Activated T-helper 2 cell treated with anti-CD3 and anti-CD28 coated beads, Interferon-gamma antibody, Interleukin-2, Interleukin-4, amounts not matched to agents 10 μg/mL and 5 μg/mL and 100 μg/mL, durations not matched to agents 14 hours and 24 hours and 36 hours (primary cell): ENCODE data around the gene CRMP1. TPM values are rescaled to one million over a fixed set of nuclear protein-coding genes. Genes with fewer than 3 reads are reported as not detected.

Experiments
- DNase-seq: peaks from one replicate; pipeline ENCODE4 v3.0.0; 2021; ENCODE audit warnings: low spot score
- H3K27ac Mint-ChIP-seq: one replicate; pipeline ENCODE4 v1.8.0; 2021; ENCODE audit warnings: mixed read lengths
- H3K27me3 Mint-ChIP-seq: one replicate; pipeline ENCODE4 v1.8.0; 2021; ENCODE audit warnings: low read depth, mixed read lengths
- H3K36me3 Mint-ChIP-seq: one replicate; pipeline ENCODE4 v1.8.0; 2021; ENCODE audit warnings: low read depth, mixed read lengths
- H3K4me1 Mint-ChIP-seq: one replicate; pipeline ENCODE4 v1.8.0; 2021; ENCODE audit warnings: low read depth, mixed read lengths
- H3K4me3 Mint-ChIP-seq: one replicate; pipeline ENCODE4 v1.8.0; 2021; ENCODE audit warnings: low read depth, mild to moderate bottlenecking, moderate library complexity, mixed read lengths
- H3K9me3 Mint-ChIP-seq: one replicate; pipeline ENCODE4 v1.8.0; 2021; ENCODE audit warnings: mixed read lengths
- intact Hi-C: fragments of 100-400 bp; cut with micrococcal nuclease; formaldehyde crosslinking; loops from one replicate; pipeline ENCODE4 v1.15.1; 2023
- total RNA-seq: library from RNA; stranded (reverse); gene quantifications from 2 replicates; pipeline ENCODE4 v1.2.3, GENCODE V29; 2022

Gene CRMP1
- total RNA-seq, 1 donor from 2014 or later, result 0.07 TPM

DNA sequence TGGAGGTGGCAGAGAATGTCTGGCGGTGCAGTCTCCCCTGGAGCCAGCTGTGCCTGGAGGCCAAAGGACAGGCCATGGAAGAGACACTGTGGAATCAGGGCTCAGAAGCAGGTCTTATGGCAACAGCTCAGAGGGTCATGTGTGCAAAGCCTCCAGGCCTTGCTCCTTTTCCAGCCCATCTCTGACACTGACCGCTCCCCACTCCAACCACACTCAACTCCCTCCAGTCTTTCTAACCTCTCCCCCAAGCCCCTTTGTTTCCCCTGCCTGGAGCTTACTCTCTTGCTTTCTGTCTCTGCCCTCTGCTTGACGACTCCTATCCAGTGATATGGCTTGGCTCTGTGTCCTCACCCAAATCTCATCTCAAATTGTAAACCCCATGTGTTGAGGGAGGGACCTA is 34.2 kb upstream of the CRMP1 start:
- Mint-ChIP-seq H3K36me3 (no peaks in the 10 kb centered on the region), H3K9me3 (no peaks in the 10 kb centered on the region), H3K27me3 (no peaks in the 10 kb centered on the region), H3K4me1 (no peaks in the 10 kb centered on the region), H3K4me3 (no peak overlapping the region), H3K27ac (no peak overlapping the region)
- no peak for DNase-seq
- intact Hi-C loops, result no loop called here

DNA sequence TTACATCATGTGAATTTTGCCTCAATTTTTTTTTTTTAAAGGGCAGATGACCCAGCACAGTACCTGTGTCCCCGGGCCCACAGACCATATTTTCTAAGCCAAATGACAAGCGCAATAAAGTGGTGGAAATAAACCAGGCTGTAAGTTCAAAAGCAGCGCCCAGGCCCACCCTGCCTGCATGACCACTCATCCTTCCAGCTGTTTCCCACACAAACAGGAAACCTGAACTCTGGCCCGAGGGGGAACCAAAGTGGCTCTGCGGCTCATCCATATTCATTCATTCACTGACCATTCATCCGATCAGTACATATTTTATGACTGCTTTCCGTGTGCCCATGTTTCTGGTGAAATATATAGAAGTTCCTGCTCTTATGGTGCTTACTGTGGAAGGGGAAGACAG is 33.7 kb upstream of the CRMP1 start:
- Mint-ChIP-seq H3K36me3 (no peaks in the 10 kb centered on the region), H3K27ac (no peak overlapping the region), H3K4me3 (no peak overlapping the region), H3K27me3 (no peaks in the 10 kb centered on the region), H3K4me1 (no peaks in the 10 kb centered on the region), H3K9me3 (no peaks in the 10 kb centered on the region)
- no peak for DNase-seq
- intact Hi-C loops, result no loop called here

DNA sequence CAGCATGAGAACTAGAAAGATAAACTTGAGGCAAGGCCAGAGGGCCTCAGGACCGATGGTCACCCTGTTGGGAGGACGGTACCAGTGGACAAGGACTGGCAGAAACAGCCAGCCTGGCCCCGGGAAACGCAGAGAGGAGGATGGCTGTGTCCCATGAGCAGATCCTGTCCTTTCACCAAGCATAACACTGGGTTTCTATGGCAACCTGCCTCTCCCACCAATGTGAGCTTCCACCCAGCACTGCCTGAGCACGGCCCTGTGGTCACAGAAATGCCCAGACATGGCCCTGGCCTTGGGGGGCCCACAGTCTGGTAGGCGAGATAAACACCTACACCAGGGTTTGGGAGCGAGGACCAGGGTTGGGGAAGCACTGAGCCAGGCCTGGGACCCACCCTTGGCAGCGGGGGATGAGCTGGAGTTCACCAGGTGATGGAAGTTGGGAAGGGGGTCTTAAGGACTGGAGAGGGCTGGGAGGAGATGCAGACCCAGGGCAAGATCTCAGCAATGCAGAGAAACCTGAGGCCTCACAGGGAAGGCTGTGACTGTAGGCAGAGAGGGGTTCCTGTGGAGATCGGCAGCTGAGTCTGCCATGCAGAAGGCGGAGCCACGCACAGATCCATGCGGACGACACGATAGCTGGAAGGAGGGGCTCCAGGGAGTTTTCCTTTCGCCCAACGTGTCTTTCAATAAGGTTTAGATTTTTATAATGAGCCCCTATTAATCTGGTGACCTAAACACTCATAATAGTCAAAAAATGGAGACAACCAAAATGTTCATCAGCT is 32.7 kb upstream of the CRMP1 start:
- Mint-ChIP-seq H3K27ac (no peak overlapping the region), H3K4me3 (no peak overlapping the region), H3K9me3 (no peaks in the 10 kb centered on the region), H3K4me1 (no peaks in the 10 kb centered on the region), H3K27me3 (no peaks in the 10 kb centered on the region), H3K36me3 (no peaks in the 10 kb centered on the region)
- intact Hi-C loops, result no loop called here
- DNase-seq, result no peak

DNA sequence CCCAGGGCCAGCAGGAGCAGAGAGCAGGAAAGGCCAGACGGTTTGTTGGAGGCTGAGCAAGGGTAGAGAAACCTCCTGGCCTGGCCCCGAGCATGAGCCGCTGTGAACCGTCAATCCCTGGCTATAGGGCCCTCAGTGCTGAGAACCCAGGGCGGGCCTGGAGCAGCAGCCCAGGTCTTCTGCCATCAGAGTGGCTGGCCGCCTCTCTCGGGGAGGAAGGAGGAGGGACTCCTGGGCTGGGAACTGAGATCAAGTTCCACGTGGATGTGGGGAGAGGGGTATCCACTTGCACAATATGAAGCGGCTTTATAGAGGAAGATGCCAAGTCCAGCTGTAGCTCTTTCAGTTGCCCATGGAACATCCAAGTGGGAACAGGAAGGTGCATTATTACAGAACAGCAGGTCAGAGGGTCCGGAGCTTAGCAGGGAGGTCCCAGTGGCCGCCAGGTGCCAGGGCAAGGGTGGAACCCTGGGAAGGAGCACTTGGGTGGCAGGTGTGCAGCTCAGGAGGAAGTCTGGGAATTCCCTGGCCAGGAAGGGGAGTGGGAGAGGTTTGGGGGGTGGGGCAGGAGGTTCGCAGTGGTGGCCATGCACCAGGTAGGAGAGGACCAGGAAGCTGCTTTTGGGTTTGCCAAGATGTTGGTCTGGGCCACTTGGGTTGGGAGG is 31.7 kb upstream of the CRMP1 start:
- no peaks in the 10 kb centered on the region for H3K4me1 Mint-ChIP-seq
- no peak overlapping the region for H3K4me3 Mint-ChIP-seq
- intact Hi-C loops, result no loop called here
- H3K9me3 Mint-ChIP-seq, result no peaks in the 10 kb centered on the region
- DNase-seq, result no peak
- H3K27ac Mint-ChIP-seq, result no peak overlapping the region
- H3K27me3 Mint-ChIP-seq, result no peaks in the 10 kb centered on the region
- no peaks in the 10 kb centered on the region for H3K36me3 Mint-ChIP-seq

DNA sequence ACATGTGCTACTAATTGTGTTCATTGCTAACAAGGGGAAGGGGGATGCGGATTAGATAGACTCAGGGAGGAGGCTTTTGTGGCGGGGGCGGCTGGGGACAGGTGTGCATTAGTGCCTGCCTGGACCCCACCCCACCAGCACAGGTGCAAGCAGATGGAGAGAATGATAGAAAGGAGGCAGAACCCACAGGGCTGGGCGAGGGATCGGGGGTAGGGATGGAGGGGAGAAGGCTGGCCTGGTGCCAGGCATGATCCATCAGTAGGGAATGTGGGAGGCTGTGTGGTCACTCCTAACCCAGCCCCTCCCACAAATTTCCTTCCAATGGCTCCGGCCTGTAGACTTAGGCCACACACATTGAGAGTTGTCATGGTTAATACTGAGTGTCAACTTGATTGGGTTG is 30.5 kb upstream of the CRMP1 start:
- DNase-seq, result no peak
- intact Hi-C loops, result no loop called here

DNA sequence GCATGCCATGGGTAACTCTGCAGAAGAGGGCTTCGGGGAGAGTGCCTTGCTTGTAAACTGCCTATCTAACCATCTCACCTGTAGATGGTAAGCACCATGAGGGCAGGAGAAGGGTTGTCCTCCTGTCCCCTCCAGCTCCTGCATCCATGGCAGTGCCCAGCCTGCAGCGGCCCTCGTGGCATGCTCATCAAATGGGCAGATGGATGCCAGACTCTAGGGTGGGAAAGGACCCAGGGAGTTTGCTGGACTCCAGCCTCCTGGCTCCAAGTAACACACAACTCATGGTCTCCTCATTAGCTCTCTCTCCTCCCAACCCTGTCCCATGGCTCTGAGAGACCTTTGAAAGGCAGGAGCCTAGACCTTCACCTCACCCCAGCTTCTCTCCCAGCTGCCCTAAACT is 29.7 kb upstream of the CRMP1 start:
- no peak overlapping the region for H3K4me3 Mint-ChIP-seq
- H3K4me1 Mint-ChIP-seq, result no peaks in the 10 kb centered on the region
- H3K27me3 Mint-ChIP-seq, result no peaks in the 10 kb centered on the region
- H3K27ac Mint-ChIP-seq, result no peak overlapping the region
- no peaks in the 10 kb centered on the region for H3K36me3 Mint-ChIP-seq
- H3K9me3 Mint-ChIP-seq, result no peaks in the 10 kb centered on the region
- intact Hi-C loops, result no loop called here
- DNase-seq, result no peak

More for the DNA sequence above, 30.5 kb upstream of the CRMP1 start:
- H3K4me1 Mint-ChIP-seq, result no peaks in the 10 kb centered on the region
- no peak overlapping the region for H3K27ac Mint-ChIP-seq
- H3K9me3 Mint-ChIP-seq, result no peaks in the 10 kb centered on the region
- H3K36me3 Mint-ChIP-seq, result no peaks in the 10 kb centered on the region
- no peaks in the 10 kb centered on the region for H3K27me3 Mint-ChIP-seq
- no peak overlapping the region for H3K4me3 Mint-ChIP-seq

DNA sequence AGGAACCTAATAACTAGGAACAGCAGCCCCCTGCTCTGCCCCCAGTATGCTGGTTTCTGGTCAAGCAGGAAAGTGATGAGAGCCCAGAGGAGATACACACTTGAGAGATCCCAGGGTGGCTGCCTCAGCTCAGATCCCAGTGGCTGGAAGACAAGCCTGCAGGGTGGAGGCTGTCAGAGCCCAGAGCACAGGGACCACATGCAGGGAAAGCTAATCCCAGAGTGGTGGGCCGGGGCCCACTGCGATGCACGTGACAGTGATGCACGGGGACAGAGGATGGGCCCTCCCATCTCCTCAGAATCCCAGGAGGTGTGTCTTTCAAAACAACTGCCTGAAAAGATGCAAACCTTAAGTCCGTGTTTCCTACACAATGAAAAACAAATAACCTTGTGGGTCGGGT is 29.1 kb upstream of the CRMP1 start:
- DNase-seq, result no peak
- no peak overlapping the region for H3K27ac Mint-ChIP-seq
- H3K9me3 Mint-ChIP-seq, result no peaks in the 10 kb centered on the region
- no peaks in the 10 kb centered on the region for H3K27me3 Mint-ChIP-seq
- no peaks in the 10 kb centered on the region for H3K4me1 Mint-ChIP-seq
- H3K4me3 Mint-ChIP-seq, result no peak overlapping the region
- intact Hi-C loops, result no loop called here
- no peaks in the 10 kb centered on the region for H3K36me3 Mint-ChIP-seq

DNA sequence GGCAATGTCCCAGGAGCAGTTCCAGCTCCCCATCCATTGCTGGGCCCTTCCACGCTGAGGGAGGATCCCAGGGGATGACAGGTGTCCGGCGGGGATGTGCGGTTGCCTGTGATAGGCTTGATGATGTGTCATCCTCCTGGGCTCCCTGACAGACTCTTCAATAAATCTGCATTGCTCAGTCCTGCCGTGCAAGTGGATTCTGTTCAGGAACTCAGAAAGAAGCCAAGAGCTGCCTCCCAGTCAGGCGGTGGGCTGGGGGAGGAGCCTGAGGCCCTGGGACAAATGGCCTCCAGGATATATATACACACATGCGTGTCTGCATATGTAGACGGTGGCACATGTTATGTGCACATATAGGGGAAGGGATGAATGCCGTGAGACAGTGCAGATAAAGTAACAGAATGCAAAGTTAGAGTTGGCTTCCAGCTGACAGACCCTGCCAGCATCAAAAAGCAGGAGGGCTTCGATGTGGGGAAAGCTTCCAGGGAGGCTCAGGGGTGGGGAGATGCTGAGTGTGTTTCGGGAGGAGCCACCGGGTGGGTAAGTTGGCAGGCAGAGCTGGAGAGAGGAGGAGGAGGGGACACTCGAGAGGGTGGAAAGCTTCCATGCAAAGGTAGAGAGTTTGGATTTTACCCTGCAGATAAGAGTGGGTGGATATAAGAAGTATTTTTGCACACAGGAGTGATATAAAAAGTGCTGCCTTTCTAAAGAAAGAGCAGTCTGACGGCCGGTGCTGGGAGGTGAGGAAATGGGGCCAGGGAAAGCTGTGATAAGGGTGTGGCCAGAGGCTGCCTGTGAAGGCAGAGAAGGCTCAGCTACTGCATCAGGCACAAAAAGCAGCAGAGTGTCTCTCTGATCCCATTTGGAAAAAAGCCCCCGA is 28.5 kb upstream of the CRMP1 start:
- no peaks in the 10 kb centered on the region for H3K9me3 Mint-ChIP-seq
- H3K27ac Mint-ChIP-seq, result no peak overlapping the region
- no peaks in the 10 kb centered on the region for H3K36me3 Mint-ChIP-seq
- no peak overlapping the region for H3K4me3 Mint-ChIP-seq
- no peak for DNase-seq
- no peaks in the 10 kb centered on the region for H3K27me3 Mint-ChIP-seq
- no peaks in the 10 kb centered on the region for H3K4me1 Mint-ChIP-seq
- intact Hi-C loops, result no loop called here

DNA sequence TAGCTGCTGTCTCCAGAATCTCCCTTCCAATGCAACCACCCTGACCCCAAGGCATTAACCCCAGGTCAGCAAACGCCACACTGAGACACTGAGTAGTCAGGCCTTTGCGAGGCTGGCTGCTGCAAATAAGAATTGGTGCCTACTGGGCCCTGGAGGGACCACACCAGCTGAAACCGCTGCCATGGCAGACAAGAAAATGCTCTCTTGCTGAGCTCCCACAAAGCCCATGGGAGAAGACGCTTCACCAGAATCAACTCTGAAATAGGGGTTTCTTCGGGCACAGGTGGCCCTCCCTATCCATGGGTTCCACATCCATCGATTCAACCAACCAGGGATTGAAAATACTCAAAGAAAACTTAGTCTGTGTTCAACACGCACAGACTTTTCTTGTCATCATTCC is 26.7 kb upstream of the CRMP1 start:
- H3K9me3 Mint-ChIP-seq, result no peaks in the 10 kb centered on the region
- no peak for DNase-seq
- intact Hi-C loops, result no loop called here
- H3K36me3 Mint-ChIP-seq, result no peaks in the 10 kb centered on the region
- H3K4me3 Mint-ChIP-seq, result no peak overlapping the region
- H3K27ac Mint-ChIP-seq, result no peak overlapping the region
- no peaks in the 10 kb centered on the region for H3K27me3 Mint-ChIP-seq
- H3K4me1 Mint-ChIP-seq, result no peaks in the 10 kb centered on the region

DNA sequence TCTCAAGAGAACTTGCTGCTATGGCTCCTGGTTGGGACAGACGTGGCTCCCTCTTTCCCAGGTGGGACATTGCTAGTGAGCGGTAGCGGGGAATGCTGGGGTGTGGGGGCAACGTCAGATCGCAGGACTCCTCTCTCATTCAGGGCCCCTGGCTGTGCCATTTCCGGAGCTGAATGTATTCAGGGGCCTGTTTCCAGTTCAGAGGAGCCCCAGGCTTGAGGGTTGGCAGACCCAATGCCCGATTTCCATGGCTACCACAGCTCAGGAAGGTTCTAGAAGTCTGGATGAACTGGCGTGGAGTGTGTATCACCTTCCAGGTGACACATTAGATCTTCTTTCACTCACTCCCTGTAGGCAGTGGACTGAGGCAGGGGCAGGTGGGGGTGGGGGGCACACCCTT is 26.2 kb upstream of the CRMP1 start:
- Mint-ChIP-seq H3K27ac (no peak overlapping the region), H3K27me3 (no peaks in the 10 kb centered on the region), H3K9me3 (no peaks in the 10 kb centered on the region), H3K4me1 (no peaks in the 10 kb centered on the region), H3K4me3 (no peak overlapping the region), H3K36me3 (no peaks in the 10 kb centered on the region)
- no peak for DNase-seq
- intact Hi-C loops, result no loop called here

DNA sequence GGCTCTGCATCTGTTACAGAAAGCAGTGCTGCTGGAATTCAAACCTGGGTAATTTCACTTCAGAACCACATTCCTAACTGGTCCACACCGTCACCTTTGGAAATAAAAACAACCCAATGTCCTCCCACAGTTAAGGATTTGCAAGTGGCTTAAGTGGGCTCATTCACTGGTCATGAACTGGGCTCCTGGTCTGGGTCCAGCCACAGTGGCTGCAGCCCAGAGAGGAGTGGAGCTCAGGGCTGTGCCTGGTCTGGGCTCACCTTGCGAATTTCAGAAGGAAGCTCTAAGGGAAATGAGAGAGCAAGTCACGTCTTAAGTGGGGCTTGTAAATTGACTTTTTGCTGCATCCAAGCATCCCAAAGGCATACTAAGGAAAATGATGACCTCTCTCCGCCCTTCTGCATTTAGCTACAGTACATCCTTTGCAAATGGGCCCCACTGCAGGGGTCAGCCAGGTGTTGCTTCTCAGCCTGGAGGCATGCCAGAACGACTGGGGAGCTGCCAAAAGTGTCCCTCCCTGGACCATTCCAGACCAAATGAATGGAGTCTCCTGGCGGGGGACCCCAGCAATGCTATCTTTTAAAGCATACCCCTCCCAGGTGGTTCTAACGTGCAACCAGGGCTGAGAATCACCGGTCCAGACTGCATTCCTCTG is 25.6 kb upstream of the CRMP1 start:
- Mint-ChIP-seq H3K4me3 (no peak overlapping the region), H3K27ac (no peak overlapping the region), H3K9me3 (no peaks in the 10 kb centered on the region), H3K36me3 (no peaks in the 10 kb centered on the region), H3K27me3 (no peaks in the 10 kb centered on the region), H3K4me1 (no peaks in the 10 kb centered on the region)
- intact Hi-C loops, result no loop called here
- no peak for DNase-seq

DNA sequence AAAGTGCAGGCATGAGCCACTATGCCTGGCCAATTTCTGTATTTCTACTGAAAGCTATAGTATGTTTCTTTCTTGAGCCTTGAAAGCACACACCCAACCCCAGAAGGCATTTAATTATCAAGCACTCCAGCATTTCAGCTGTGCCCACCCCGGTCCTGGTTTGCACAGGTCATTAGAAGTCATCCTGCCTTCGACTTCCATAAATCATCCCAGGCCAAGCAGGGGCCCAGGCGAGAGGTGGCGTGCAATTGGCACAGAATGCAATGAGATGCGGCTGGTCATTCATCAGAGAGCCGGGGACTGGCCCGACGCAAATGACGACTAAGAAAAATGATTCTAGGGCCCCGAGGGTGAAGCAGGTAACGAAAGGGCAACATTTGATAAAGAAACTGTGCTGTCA is 24.8 kb upstream of the CRMP1 start:
- H3K4me1 Mint-ChIP-seq, result no peaks in the 10 kb centered on the region
- intact Hi-C loops, result no loop called here
- no peak overlapping the region for H3K4me3 Mint-ChIP-seq
- H3K9me3 Mint-ChIP-seq, result no peaks in the 10 kb centered on the region
- no peak overlapping the region for H3K27ac Mint-ChIP-seq
- no peak for DNase-seq
- H3K36me3 Mint-ChIP-seq, result no peaks in the 10 kb centered on the region
- H3K27me3 Mint-ChIP-seq, result no peaks in the 10 kb centered on the region
